Measurements from ENCODE around the gene RXRA.

DNA sequence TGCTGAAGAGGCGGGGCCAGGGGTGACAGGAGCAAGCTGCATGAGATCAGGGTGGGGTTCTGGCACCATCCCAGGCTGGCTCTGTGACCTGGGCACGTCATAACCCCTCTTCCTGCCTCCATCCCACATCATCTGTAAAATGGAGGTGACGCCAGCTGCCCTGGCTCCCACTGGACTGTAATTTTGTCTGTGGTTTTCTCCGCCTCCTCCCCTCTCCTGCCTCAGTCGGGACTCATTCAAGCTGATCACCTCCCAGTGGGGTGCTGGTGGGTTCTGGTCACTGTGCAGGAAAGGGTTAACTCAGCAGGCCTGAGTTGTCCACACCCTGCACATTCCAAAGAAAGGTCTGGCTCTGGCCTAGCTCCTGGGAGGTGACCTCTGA, 128.2 kb downstream of the RXRA start:
- no peak for TF ChIP-seq TAF1 (IDR thresholded peaks at IDR 0.05; ENCODE audit: borderline replicate concordance, insufficient read depth, low read length)
- no peak for TF ChIP-seq POLR2AphosphoS5 (IDR thresholded peaks at IDR 0.05; ENCODE audit: low read depth, low read length)
- TF ChIP-seq, protein P1, sequence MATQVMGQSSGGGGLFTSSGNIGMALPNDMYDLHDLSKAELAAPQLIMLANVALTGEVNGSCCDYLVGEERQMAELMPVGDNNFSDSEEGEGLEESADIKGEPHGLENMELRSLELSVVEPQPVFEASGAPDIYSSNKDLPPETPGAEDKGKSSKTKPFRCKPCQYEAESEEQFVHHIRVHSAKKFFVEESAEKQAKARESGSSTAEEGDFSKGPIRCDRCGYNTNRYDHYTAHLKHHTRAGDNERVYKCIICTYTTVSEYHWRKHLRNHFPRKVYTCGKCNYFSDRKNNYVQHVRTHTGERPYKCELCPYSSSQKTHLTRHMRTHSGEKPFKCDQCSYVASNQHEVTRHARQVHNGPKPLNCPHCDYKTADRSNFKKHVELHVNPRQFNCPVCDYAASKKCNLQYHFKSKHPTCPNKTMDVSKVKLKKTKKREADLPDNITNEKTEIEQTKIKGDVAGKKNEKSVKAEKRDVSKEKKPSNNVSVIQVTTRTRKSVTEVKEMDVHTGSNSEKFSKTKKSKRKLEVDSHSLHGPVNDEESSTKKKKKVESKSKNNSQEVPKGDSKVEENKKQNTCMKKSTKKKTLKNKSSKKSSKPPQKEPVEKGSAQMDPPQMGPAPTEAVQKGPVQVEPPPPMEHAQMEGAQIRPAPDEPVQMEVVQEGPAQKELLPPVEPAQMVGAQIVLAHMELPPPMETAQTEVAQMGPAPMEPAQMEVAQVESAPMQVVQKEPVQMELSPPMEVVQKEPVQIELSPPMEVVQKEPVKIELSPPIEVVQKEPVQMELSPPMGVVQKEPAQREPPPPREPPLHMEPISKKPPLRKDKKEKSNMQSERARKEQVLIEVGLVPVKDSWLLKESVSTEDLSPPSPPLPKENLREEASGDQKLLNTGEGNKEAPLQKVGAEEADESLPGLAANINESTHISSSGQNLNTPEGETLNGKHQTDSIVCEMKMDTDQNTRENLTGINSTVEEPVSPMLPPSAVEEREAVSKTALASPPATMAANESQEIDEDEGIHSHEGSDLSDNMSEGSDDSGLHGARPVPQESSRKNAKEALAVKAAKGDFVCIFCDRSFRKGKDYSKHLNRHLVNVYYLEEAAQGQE (IDR thresholded peaks at IDR 0.05; ENCODE audit: insufficient read depth in 1 of 2, low read depth in 2 of 2, low read length in 2 of 2), result no peak
